GM19468 (cell line): Measurements from ENCODE around the gene NUMB.

Experiments used
- ATAC-seq: cut with Tn5 transposase; IDR thresholded peaks from one replicate; pipeline ENCODE4 v1.9.1; 2021; ENCODE audit warnings: mild to moderate bottlenecking, moderate library complexity, moderate number of reproducible peaks; ENCODE audit not compliant: unreplicated experiment; ENCODE audit errors: extremely low read depth

NUMB gene

GRCh38 chr14:73250781-73251500 is 207.4 kb downstream of the NUMB start:
- no peak for ATAC-seq

GRCh38 chr14:73250317-73250713 is 208.0 kb downstream of the NUMB start:
- ATAC-seq: no peak

GRCh38 chr14:73249564-73250316 is 208.6 kb downstream of the NUMB start:
- ATAC-seq: no peak

- ATAC-seq: no peak
These were observed 209.2 kb downstream of the NUMB start for GRCh38 chr14:73249108-73249507.

- peak; percentile 42 for ATAC-seq
These were observed 210.1 kb downstream of the NUMB start for GRCh38 chr14:73248108-73248868.

GRCh38 chr14:73246387-73247150 is 211.8 kb downstream of the NUMB start:
- no peak for ATAC-seq

- ATAC-seq: no peak
These were observed 212.6 kb downstream of the NUMB start for GRCh38 chr14:73245480-73246325.

- ATAC-seq: no peak
These were observed 213.6 kb downstream of the NUMB start for GRCh38 chr14:73244541-73245290.

GRCh38 chr14:73243748-73244147 is 214.6 kb downstream of the NUMB start:
- ATAC-seq: no peak

- ATAC-seq: no peak
These were observed 215.0 kb downstream of the NUMB start for GRCh38 chr14:73243341-73243740.

- no peak for ATAC-seq
These were observed 215.9 kb downstream of the NUMB start for GRCh38 chr14:73242357-73242901.

- ATAC-seq: no peak
These were observed 216.7 kb downstream of the NUMB start for GRCh38 chr14:73241481-73242165.

GRCh38 chr14:73240816-73241480 is 217.4 kb downstream of the NUMB start:
- no peak for ATAC-seq

GRCh38 chr14:73239393-73240241 is 218.7 kb downstream of the NUMB start:
- ATAC-seq: no peak

GRCh38 chr14:73238941-73239340 is 219.4 kb downstream of the NUMB start:
- ATAC-seq: no peak

GRCh38 chr14:73238424-73238852 is 219.9 kb downstream of the NUMB start:
- no peak for ATAC-seq
